GM23338 (cell line): Measurements from ENCODE around the gene ID2. TPM values are rescaled to one million over a fixed set of nuclear protein-coding genes. Genes with fewer than 3 reads are reported as not detected.

Source experiments
- ATAC-seq: fragments of 200-7000 bp; cut with Tn5 transposase; 3 replicates; pipeline ENCODE4 v1.9.1; 2020
- DNase-seq: peaks from one replicate; pipeline ENCODE4 v3.0.0-alpha.2; 2015; ENCODE audit warnings: low spot score
- H2AFZ ChIP-seq: fragments of 200-600 bp; sonication (generic); 2 replicates; pipeline ENCODE4 v1.8.0; 2016; ENCODE audit warnings: antibody characterized with exemption, mild to moderate bottlenecking, moderate library complexity
- H3F3A ChIP-seq: fragments of 200-600 bp; sonication (generic); replicated peaks from 2 replicates; pipeline ENCODE4 v1.8.0; 2017; ENCODE audit warnings: antibody characterized with exemption, mixed run types, low read depth
- H3K27ac ChIP-seq: fragments of 200-600 bp; sonication (generic); 2 replicates; pipeline ENCODE4 v1.6.1; 2016; ENCODE audit warnings: low read depth
- H3K27me3 ChIP-seq: fragments of 200-600 bp; sonication (generic); 2 replicates; pipeline ENCODE4 v1.8.0; 2016; ENCODE audit warnings: mild to moderate bottlenecking, mixed run types, moderate library complexity; ENCODE audit not compliant: insufficient read depth
- H3K36me3 ChIP-seq: fragments of 200-600 bp; sonication (generic); 2 replicates; pipeline ENCODE4 v1.8.0; 2016; ENCODE audit warnings: mild to moderate bottlenecking; ENCODE audit not compliant: insufficient read depth
- H3K4me1 ChIP-seq: fragments of 200-600 bp; sonication (generic); 2 replicates; pipeline ENCODE4 v1.8.0; 2016; ENCODE audit warnings: mild to moderate bottlenecking, moderate library complexity; ENCODE audit not compliant: insufficient read depth
- H3K4me2 ChIP-seq: fragments of 200-600 bp; sonication (generic); 2 replicates; pipeline ENCODE4 v1.7.1; 2017; ENCODE audit warnings: mixed run types
- H3K4me3 ChIP-seq: fragments of 200-600 bp; sonication (generic); 2 replicates; pipeline ENCODE4 v1.6.1; 2016; ENCODE audit warnings: mixed run types
- H3K79me2 ChIP-seq: fragments of 200-600 bp; sonication (generic); replicated peaks from 2 replicates; pipeline ENCODE4 v1.8.0; 2017; ENCODE audit warnings: mild to moderate bottlenecking; ENCODE audit not compliant: insufficient read depth
- H3K9me2 ChIP-seq: fragments of 200-600 bp; sonication (generic); 2 replicates; pipeline ENCODE4 v1.8.0; 2017; ENCODE audit not compliant: insufficient read depth
- H4K20me1 ChIP-seq: fragments of 200-600 bp; sonication (generic); replicated peaks from 2 replicates; pipeline ENCODE4 v1.8.0; 2017; ENCODE audit warnings: mild to moderate bottlenecking; ENCODE audit not compliant: insufficient read depth
- H3K27ac Mint-ChIP-seq: 2 replicates; pipeline ENCODE4 v1.8.0; 2020; ENCODE audit warnings: inconsistent platforms, mild to moderate bottlenecking, moderate library complexity, mixed read lengths
- H3K27me3 Mint-ChIP-seq: 3 replicates; pipeline ENCODE4 v1.8.0; 2022; ENCODE audit warnings: low read depth, mild to moderate bottlenecking, moderate library complexity, mixed read lengths, inconsistent platforms; ENCODE audit not compliant: insufficient read depth, poor library complexity
- H3K36me3 Mint-ChIP-seq: 3 replicates; pipeline ENCODE4 v1.8.0; 2021; ENCODE audit warnings: low read depth, mild to moderate bottlenecking, inconsistent platforms, moderate library complexity, mixed read lengths
- H3K4me1 Mint-ChIP-seq: 3 replicates; pipeline ENCODE4 v1.8.0; 2020; ENCODE audit warnings: mild to moderate bottlenecking, inconsistent platforms, mixed read lengths
- H3K4me3 Mint-ChIP-seq: 3 replicates; pipeline ENCODE4 v1.8.0; 2021; ENCODE audit warnings: moderate library complexity, mild to moderate bottlenecking, inconsistent platforms, mixed read lengths
- H3K9me3 Mint-ChIP-seq: 3 replicates; pipeline ENCODE4 v1.8.0; 2020; ENCODE audit warnings: moderate library complexity, mild to moderate bottlenecking, inconsistent platforms, mixed read lengths
- CREB1 ChIP-seq: fragments of 250-450 bp; sonication (Bioruptor Pico); IDR thresholded peaks from 2 replicates; pipeline ENCODE4 v1.5.0; 2020; ENCODE audit warnings: low read depth, mild to moderate bottlenecking, moderate library complexity
- EZH2 ChIP-seq: fragments of 200-600 bp; sonication (generic); IDR thresholded peaks from one replicate; pipeline ENCODE4 v1.8.0; 2017; ENCODE audit warnings: antibody characterized with exemption, mild to moderate bottlenecking, low read depth; ENCODE audit not compliant: unreplicated experiment
- JUNB ChIP-seq: IDR thresholded peaks from one replicate; pipeline ENCODE4 v1.6.1; 2016; ENCODE audit warnings: antibody characterized with exemption; ENCODE audit not compliant: unreplicated experiment
- NANOG ChIP-seq: IDR thresholded peaks from 2 replicates; pipeline ENCODE4 v1.6.1; 2016; ENCODE audit warnings: antibody characterized with exemption, borderline replicate concordance
- POLR2AphosphoS5 ChIP-seq: IDR thresholded peaks from 2 replicates; pipeline ENCODE4 v1.6.1; 2016; ENCODE audit warnings: antibody characterized with exemption, low read depth
- ZNF114 ChIP-seq: fragments of 250-450 bp; sonication (Bioruptor Pico); IDR thresholded peaks from 2 replicates; pipeline ENCODE4 v1.5.0; 2020; ENCODE audit warnings: mild to moderate bottlenecking, moderate library complexity
- ZNF331 ChIP-seq: fragments of 250-450 bp; sonication (Bioruptor Pico); IDR thresholded peaks from 2 replicates; pipeline ENCODE4 v1.5.0; 2020; ENCODE audit warnings: low read depth, mild to moderate bottlenecking, moderate library complexity
- polyA plus RNA-seq: library from polyadenylated mRNA; unstranded; fragments of >200 nt; fragmentation: Nextera tagmentation; extraction: Ambion mirVana; gene quantifications from 2 replicates; pipeline ENCODE4 v1.2.1, GENCODE V29; 2016
- total RNA-seq: library from RNA; depleted of rRNA; stranded (reverse); fragments of >200 nt; shearing (Covaris generic); gene quantifications from 2 replicates; pipeline ENCODE4 v1.2.3, GENCODE V29; 2014
- TF ChIP-seq, protein P1 (sequence below): fragments of 250-450 bp; sonication (Bioruptor Pico); IDR thresholded peaks from 2 replicates; pipeline ENCODE4 v1.5.0; 2020; ENCODE audit warnings: mild to moderate bottlenecking, moderate library complexity

Gene ID2
- total and polyA plus RNA-seq, 2 experiments from 2014 or later: 87.0 to 110 TPM

DNA sequence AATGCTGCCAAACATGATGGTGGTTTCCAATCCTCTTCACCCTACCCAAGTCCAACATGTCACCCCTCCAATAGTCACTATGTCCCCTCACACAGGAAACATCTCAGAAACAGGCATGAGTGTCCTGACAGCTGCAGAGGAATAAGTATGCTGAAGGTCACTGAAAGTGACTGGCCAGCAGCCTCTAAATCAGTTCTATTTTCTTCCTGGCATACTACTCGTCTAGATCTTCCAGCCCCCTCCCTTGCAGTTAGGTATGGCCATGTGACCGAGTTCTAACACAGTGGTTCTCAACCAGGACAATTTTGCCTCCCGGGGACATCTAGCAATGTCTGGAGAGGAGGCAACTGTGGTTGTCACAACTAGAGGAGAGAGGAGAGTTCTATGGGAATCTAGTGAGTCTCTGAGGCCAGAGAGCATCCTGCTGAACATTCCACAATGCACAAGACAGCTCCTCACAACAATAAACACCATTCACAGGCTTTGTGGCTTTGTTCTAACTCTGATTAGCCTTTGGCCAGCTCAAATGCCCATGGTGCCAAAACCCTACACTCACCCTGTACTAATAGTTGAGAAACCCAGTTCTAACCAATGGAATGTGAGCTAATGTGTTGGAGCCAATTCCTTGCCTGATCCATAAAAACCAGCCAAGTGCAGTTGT, 12.6 kb upstream of the ID2 start (continued):
- TF ChIP-seq, protein P1, sequence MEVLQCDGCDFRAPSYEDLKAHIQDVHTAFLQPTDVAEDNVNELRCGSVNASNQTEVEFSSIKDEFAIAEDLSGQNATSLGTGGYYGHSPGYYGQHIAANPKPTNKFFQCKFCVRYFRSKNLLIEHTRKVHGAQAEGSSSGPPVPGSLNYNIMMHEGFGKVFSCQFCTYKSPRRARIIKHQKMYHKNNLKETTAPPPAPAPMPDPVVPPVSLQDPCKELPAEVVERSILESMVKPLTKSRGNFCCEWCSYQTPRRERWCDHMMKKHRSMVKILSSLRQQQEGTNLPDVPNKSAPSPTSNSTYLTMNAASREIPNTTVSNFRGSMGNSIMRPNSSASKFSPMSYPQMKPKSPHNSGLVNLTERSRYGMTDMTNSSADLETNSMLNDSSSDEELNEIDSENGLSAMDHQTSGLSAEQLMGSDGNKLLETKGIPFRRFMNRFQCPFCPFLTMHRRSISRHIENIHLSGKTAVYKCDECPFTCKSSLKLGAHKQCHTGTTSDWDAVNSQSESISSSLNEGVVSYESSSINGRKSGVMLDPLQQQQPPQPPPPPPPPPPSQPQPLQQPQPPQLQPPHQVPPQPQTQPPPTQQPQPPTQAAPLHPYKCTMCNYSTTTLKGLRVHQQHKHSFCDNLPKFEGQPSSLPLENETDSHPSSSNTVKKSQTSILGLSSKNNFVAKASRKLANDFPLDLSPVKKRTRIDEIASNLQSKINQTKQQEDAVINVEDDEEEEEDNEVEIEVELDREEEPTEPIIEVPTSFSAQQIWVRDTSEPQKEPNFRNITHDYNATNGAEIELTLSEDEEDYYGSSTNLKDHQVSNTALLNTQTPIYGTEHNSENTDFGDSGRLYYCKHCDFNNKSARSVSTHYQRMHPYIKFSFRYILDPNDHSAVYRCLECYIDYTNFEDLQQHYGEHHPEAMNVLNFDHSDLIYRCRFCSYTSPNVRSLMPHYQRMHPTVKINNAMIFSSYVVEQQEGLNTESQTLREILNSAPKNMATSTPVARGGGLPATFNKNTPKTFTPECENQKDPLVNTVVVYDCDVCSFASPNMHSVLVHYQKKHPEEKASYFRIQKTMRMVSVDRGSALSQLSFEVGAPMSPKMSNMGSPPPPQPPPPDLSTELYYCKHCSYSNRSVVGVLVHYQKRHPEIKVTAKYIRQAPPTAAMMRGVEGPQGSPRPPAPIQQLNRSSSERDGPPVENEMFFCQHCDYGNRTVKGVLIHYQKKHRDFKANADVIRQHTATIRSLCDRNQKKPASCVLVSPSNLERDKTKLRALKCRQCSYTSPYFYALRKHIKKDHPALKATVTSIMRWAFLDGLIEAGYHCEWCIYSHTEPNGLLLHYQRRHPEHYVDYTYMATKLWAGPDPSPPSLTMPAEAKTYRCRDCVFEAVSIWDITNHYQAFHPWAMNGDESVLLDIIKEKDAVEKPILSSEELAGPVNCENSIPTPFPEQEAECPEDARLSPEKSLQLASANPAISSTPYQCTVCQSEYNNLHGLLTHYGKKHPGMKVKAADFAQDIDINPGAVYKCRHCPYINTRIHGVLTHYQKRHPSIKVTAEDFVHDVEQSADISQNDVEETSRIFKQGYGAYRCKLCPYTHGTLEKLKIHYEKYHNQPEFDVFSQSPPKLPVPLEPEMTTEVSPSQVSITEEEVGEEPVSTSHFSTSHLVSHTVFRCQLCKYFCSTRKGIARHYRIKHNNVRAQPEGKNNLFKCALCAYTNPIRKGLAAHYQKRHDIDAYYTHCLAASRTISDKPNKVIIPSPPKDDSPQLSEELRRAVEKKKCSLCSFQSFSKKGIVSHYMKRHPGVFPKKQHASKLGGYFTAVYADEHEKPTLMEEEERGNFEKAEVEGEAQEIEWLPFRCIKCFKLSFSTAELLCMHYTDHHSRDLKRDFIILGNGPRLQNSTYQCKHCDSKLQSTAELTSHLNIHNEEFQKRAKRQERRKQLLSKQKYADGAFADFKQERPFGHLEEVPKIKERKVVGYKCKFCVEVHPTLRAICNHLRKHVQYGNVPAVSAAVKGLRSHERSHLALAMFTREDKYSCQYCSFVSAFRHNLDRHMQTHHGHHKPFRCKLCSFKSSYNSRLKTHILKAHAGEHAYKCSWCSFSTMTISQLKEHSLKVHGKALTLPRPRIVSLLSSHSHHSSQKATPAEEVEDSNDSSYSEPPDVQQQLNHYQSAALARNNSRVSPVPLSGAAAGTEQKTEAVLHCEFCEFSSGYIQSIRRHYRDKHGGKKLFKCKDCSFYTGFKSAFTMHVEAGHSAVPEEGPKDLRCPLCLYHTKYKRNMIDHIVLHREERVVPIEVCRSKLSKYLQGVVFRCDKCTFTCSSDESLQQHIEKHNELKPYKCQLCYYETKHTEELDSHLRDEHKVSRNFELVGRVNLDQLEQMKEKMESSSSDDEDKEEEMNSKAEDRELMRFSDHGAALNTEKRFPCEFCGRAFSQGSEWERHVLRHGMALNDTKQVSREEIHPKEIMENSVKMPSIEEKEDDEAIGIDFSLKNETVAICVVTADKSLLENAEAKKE (CRISPR knock-in tag): no peak
- TF ChIP-seq EZH2: no peak
- no peak for TF ChIP-seq JUNB
- TF ChIP-seq CREB1 (CRISPR knock-in tag): no peak
- TF ChIP-seq NANOG: no peak
- no peak for TF ChIP-seq ZNF114 (CRISPR knock-in tag)
- no peak for TF ChIP-seq ZNF331 (CRISPR knock-in tag)
- TF ChIP-seq POLR2AphosphoS5: no peak

- H3F3A ChIP-seq: no peaks in the 10 kb centered on the region
- H3K27ac ChIP-seq: no peak overlapping the region
- H4K20me1 ChIP-seq: no peaks in the 10 kb centered on the region
- no peak overlapping the region for H3K27ac Mint-ChIP-seq
- peaks cover 18% of the 10 kb centered on the region for H3K9me2 ChIP-seq
- no peaks in the 10 kb centered on the region for H3K79me2 ChIP-seq
- H3K4me2 ChIP-seq: no peak overlapping the region
- 0 out of 2 replicates have a peak, but pooled peaks cover 2% of the 10 kb centered on the region for H3K4me1 ChIP-seq
- H3K4me3 ChIP-seq: no peak overlapping the region
- peaks cover 21% of the 10 kb centered on the region for H3K36me3 Mint-ChIP-seq
- H3K36me3 ChIP-seq: no peaks in the 10 kb centered on the region; the same call in 1 of the 2 replicates
- no peak overlapping the region for H2AFZ ChIP-seq
- DNase-seq (no peak), ATAC-seq (no peak)
- no peaks in the 10 kb centered on the region; the same call in 2 of the 3 replicates for H3K4me1 Mint-ChIP-seq
- peaks cover 13% of the 10 kb centered on the region for H3K27me3 Mint-ChIP-seq
- peaks cover 22% of the 10 kb centered on the region for H3K9me3 Mint-ChIP-seq
- H3K27me3 ChIP-seq: peaks cover 24% of the 10 kb centered on the region
- H3K4me3 Mint-ChIP-seq: no peak overlapping the region
- no peak for TF ChIP-seq JUNB
- TF ChIP-seq, protein P1 (CRISPR knock-in tag): no peak
Observed at GRCh38 chr2:8670580-8670979, 11.3 kb upstream of the ID2 start.
